Measurements from ENCODE around the gene GNAO1. TPM values are rescaled to one million over a fixed set of nuclear protein-coding genes. Genes with fewer than 3 reads are reported as not detected.
A peak's percentile ranks its signal among the peaks of the same experiment; 100 is the strongest.

The GNAO1 gene
- total and polyA plus RNA-seq, 9 of the 15 experiments (the other 6 are each of a cell fraction or from before 2014, with no cell fraction given): 0.07 to 0.42 (median 0.08) TPM; not detected in 5

DNA sequence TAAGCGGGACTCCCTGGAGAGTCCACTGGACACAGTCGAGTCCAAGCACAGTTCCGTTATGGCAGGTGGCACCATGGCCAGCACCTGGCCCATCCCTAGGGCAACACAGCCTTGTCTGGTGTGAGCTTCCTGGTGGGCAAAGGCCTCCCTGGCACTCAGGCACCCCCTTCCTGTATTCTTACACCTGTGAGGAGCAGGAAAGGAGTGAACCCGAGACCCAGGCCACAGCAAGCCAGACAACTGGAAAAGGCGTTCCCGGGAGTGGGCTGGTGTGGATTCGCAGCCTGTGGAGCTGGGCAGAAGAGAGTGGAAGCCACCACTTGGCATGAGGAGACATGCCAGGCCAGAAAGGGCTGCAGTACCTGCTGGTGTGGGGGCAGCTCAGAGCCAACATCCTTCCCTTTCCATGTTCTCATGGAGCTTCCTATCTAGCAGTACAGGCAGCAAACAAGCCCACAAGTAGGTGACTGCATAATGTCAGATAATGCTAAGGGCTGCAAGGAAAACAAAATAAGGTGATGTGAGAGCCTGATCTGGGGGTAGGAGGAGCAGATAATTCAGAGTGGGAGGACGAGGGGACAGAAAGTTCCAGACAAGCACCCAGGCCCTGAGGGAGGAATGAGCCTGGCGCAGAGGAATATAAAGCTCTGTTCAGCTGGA, 87.0 kb downstream of the GNAO1 start (continued):
- no peak for TF ChIP-seq ZKSCAN1 (IDR thresholded peaks at IDR 0.05; ENCODE audit: low read depth, low read length)
- TF ChIP-seq ZNF77 (CRISPR knock-in tag; IDR thresholded peaks at IDR 0.05): no peak
- TF ChIP-seq TRIM24 (IDR thresholded peaks at IDR 0.05): peak; percentile 73 to 86; a peak in 3 of 4 replicates
- TF ChIP-seq NFATC3 (IDR thresholded peaks at IDR 0.05): no peak
- TF ChIP-seq NFIX (CRISPR knock-in tag; IDR thresholded peaks at IDR 0.05; ENCODE audit: low read depth): no peak
- peak; percentile 77 for TF ChIP-seq PML (IDR thresholded peaks at IDR 0.05; ENCODE audit: low read length)
- TF ChIP-seq TAF1 (IDR thresholded peaks at IDR 0.05; ENCODE audit: control insufficient read depth, extremely low read depth, insufficient read depth, low read length, severe bottlenecking): peak; percentile 27
- TF ChIP-seq KDM2B (CRISPR knock-in tag; IDR thresholded peaks at IDR 0.05): no peak
- TF ChIP-seq BHLHE40 (IDR thresholded peaks at IDR 0.05; ENCODE audit: low read length): no peak
- TF ChIP-seq STAT5A (IDR thresholded peaks at IDR 0.05; ENCODE audit: borderline replicate concordance, low read length): peak; percentile 71
- TF ChIP-seq SP2 (IDR thresholded peaks at IDR 0.05; ENCODE audit: extremely low read depth, low read depth, low read length, poor library complexity, severe bottlenecking): no peak
- TF ChIP-seq, protein P1, sequence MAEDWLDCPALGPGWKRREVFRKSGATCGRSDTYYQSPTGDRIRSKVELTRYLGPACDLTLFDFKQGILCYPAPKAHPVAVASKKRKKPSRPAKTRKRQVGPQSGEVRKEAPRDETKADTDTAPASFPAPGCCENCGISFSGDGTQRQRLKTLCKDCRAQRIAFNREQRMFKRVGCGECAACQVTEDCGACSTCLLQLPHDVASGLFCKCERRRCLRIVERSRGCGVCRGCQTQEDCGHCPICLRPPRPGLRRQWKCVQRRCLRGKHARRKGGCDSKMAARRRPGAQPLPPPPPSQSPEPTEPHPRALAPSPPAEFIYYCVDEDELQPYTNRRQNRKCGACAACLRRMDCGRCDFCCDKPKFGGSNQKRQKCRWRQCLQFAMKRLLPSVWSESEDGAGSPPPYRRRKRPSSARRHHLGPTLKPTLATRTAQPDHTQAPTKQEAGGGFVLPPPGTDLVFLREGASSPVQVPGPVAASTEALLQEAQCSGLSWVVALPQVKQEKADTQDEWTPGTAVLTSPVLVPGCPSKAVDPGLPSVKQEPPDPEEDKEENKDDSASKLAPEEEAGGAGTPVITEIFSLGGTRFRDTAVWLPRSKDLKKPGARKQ (CRISPR knock-in tag; IDR thresholded peaks at IDR 0.05): no peak
- TF ChIP-seq MECOM (CRISPR knock-in tag; IDR thresholded peaks at IDR 0.05): no peak
- TF ChIP-seq, protein P2, sequence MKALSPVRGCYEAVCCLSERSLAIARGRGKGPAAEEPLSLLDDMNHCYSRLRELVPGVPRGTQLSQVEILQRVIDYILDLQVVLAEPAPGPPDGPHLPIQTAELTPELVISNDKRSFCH (CRISPR knock-in tag; IDR thresholded peaks at IDR 0.05): no peak
- TF ChIP-seq, protein P2 (tag; IDR thresholded peaks at IDR 0.05): peak; percentile 60; the same call in 1 of the 2 replicates
- TF ChIP-seq, protein P3, sequence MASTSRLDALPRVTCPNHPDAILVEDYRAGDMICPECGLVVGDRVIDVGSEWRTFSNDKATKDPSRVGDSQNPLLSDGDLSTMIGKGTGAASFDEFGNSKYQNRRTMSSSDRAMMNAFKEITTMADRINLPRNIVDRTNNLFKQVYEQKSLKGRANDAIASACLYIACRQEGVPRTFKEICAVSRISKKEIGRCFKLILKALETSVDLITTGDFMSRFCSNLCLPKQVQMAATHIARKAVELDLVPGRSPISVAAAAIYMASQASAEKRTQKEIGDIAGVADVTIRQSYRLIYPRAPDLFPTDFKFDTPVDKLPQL (IDR thresholded peaks at IDR 0.05; ENCODE audit: extremely low read depth, insufficient read length): no peak
- TF ChIP-seq EP400 (IDR thresholded peaks at IDR 0.05): no peak
- peak; percentile 82 for TF ChIP-seq FOXM1 (IDR thresholded peaks at IDR 0.05; ENCODE audit: low read depth)
- TF ChIP-seq FOXM1 (CRISPR knock-in tag; IDR thresholded peaks at IDR 0.05; ENCODE audit: low read depth): no peak
- 0 out of 2 replicates have a peak, but pooled peaks have one; percentile 32 for TF ChIP-seq ELF4 (CRISPR knock-in tag; IDR thresholded peaks at IDR 0.05)
- no peak for TF ChIP-seq CBX1 (IDR thresholded peaks at IDR 0.05; ENCODE audit: low read depth)
- TF ChIP-seq CXXC5 (CRISPR knock-in tag; IDR thresholded peaks at IDR 0.05): no peak
- TF ChIP-seq, protein P4, sequence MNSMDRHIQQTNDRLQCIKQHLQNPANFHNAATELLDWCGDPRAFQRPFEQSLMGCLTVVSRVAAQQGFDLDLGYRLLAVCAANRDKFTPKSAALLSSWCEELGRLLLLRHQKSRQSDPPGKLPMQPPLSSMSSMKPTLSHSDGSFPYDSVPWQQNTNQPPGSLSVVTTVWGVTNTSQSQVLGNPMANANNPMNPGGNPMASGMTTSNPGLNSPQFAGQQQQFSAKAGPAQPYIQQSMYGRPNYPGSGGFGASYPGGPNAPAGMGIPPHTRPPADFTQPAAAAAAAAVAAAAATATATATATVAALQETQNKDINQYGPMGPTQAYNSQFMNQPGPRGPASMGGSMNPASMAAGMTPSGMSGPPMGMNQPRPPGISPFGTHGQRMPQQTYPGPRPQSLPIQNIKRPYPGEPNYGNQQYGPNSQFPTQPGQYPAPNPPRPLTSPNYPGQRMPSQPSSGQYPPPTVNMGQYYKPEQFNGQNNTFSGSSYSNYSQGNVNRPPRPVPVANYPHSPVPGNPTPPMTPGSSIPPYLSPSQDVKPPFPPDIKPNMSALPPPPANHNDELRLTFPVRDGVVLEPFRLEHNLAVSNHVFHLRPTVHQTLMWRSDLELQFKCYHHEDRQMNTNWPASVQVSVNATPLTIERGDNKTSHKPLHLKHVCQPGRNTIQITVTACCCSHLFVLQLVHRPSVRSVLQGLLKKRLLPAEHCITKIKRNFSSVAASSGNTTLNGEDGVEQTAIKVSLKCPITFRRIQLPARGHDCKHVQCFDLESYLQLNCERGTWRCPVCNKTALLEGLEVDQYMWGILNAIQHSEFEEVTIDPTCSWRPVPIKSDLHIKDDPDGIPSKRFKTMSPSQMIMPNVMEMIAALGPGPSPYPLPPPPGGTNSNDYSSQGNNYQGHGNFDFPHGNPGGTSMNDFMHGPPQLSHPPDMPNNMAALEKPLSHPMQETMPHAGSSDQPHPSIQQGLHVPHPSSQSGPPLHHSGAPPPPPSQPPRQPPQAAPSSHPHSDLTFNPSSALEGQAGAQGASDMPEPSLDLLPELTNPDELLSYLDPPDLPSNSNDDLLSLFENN (IDR thresholded peaks at IDR 0.05; ENCODE audit: low read depth in 2 of 2, low read length in 2 of 2): peak in 1 of 2 experiments; percentile 87; a peak in 2 of 4 replicates
- TF ChIP-seq KAT2B (IDR thresholded peaks at IDR 0.05; ENCODE audit: low read depth, low read length): no peak
- TF ChIP-seq ZNF431 (CRISPR knock-in tag; IDR thresholded peaks at IDR 0.05): no peak
